T-helper 1 cell treated with Interleukin-12 subunit alpha and Interleukin-12 subunit beta and Interleukin-4 antibody, amounts not matched to agents 30 μg/mL and 1 μg/mL, for 36 hours (primary cell): ENCODE data around the gene CRYGB.
"Not testable (repeated sequence)": the region's sequence is repeated elsewhere in the genome, so short reads cannot be mapped to it uniquely, and the experiment has no call there.

Source experiments
- H3K27ac Mint-ChIP-seq: one replicate; pipeline ENCODE4 v1.8.0; 2021; ENCODE audit warnings: mild to moderate bottlenecking, mixed read lengths
- H3K27me3 Mint-ChIP-seq: one replicate; pipeline ENCODE4 v1.8.0; 2021; ENCODE audit warnings: low read depth, mixed read lengths
- H3K36me3 Mint-ChIP-seq: one replicate; pipeline ENCODE4 v1.8.0; 2021; ENCODE audit warnings: low read depth, mixed read lengths
- H3K4me1 Mint-ChIP-seq: one replicate; pipeline ENCODE4 v1.8.0; 2021; ENCODE audit warnings: low read depth, mixed read lengths
- H3K4me3 Mint-ChIP-seq: one replicate; pipeline ENCODE4 v1.8.0; 2021; ENCODE audit warnings: mild to moderate bottlenecking, moderate library complexity, mixed read lengths
- H3K9me3 Mint-ChIP-seq: one replicate; pipeline ENCODE4 v1.8.0; 2021; ENCODE audit warnings: mixed read lengths

The CRYGB gene

GRCh38 chr2:208136716-208137094 is 9.3 kb downstream of the CRYGB start:
- Mint-ChIP-seq H3K27ac (no peak overlapping the region), H3K4me3 (no peak overlapping the region), H3K4me1 (peaks cover 9% of the 10 kb centered on the region), H3K36me3 (no peaks in the 10 kb centered on the region), H3K27me3 (peaks cover 4% of the 10 kb centered on the region), H3K9me3 (peaks cover 7% of the 10 kb centered on the region)

DNA sequence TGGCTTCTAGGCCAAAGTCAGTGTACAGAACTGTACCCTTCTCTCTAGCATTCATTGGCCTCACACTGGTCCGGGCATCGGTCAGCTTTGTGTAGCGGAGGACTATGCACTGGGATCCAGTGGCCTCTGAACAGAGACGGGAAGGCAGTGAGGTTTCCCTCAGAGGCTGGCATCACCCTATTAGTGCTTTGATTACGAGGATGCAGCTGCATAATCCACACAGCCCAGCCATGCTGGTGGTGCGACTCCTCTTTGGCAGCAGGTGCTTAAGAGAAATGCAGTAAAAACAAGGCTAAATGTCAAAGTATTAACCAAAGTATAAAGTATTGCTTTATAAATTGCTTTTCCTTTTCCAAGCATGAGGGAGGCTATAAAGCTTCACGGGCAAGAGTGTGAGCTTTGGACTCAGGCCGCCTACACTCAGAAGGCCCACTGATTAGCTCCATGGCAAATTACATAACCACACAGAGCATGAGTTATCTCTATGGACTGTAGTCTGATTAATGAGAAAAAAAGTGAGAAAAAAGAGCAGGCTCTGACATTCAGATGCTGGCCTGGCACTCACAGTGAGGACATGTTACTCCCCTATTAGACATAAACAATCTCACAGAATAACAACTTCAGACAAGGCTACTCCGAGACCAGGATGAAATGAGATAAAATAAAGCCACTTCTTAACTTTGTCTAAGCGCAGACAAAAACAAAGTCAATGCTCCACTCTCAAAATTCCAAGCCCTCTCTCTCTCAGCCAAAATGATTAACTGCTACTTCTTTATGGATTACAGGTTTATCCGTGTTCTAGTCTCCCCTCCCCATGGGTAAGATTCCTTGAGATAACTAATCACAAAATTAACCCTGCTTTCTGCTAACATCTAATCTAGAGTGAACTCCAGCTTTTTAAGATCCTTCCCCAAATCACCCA is 9.9 kb downstream of the CRYGB start:
- peaks cover 9% of the 10 kb centered on the region for H3K4me1 Mint-ChIP-seq
- H3K27me3 Mint-ChIP-seq, result peaks cover 4% of the 10 kb centered on the region
- H3K4me3 Mint-ChIP-seq, result no peak overlapping the region
- H3K9me3 Mint-ChIP-seq, result peaks cover 7% of the 10 kb centered on the region
- H3K27ac Mint-ChIP-seq, result no peak overlapping the region
- H3K36me3 Mint-ChIP-seq, result no peaks in the 10 kb centered on the region

GRCh38 chr2:208134928-208135586 is 10.9 kb downstream of the CRYGB start:
- H3K4me3 Mint-ChIP-seq, result no peak overlapping the region
- peaks cover 7% of the 10 kb centered on the region for H3K9me3 Mint-ChIP-seq
- H3K4me1 Mint-ChIP-seq, result peaks cover 9% of the 10 kb centered on the region
- H3K27ac Mint-ChIP-seq, result no peak overlapping the region
- H3K27me3 Mint-ChIP-seq, result peaks cover 4% of the 10 kb centered on the region
- no peaks in the 10 kb centered on the region for H3K36me3 Mint-ChIP-seq

GRCh38 chr2:208130712-208131110 is 15.2 kb downstream of the CRYGB start:
- Mint-ChIP-seq H3K36me3 (no peaks in the 10 kb centered on the region), H3K27me3 (peaks cover 15% of the 10 kb centered on the region), H3K4me1 (peaks cover 9% of the 10 kb centered on the region), H3K4me3 (no peak overlapping the region), H3K27ac (no peak overlapping the region), H3K9me3 (no peaks in the 10 kb centered on the region)

DNA sequence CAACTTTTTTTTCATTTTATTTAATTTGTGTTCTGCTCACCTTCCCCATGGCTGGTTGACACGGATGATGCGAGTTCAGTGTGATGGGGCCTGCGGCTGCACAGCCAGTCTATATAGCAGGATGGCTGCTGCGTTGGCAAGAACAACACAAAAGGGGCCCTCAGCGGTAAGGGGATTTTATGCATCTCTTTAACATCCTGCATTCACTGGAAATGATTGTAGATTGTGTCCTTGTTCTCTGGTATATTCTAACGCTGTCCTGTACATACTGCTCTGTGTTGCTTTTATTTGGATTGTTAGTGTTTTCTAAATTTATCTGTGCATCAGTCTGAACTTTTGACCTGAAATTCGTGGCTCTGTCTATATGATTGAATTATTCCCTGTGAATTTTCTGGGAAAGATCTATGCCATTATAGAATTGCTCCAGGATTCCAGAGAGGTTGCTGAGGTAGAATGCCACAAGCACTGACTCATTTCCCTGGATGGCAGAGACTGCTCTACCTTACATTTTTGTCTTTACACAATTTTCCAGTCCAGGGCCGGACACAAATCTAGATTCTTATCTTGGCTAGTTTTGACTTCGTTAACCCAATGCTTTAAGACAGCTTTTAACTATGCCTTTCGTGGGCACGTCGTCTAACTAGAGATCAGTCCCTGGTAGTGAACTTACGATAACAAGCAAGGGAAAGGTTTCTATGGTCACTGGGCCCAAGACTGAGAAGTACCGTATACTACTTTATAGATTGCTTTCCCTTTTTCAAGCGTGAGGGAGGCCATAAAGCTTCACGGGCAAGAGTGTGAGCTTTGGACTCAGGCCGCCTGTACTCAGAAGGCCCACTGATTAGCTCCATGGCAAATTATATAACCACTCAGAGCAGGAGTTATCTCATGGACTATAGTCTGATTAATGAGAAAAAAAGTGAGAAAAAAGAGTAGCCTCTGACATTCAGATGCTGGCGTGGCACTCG is 15.9 kb downstream of the CRYGB start, which contains the start of gene CRYGC:
Gene CRYGC (minus strand): TSS at position 85 of the 968 bp plus-strand sequence. CDS start 36 bp downstream, at position 49.
- H3K27me3 Mint-ChIP-seq, result peaks cover 21% of the 10 kb centered on the region
- H3K4me3 Mint-ChIP-seq, result no peak within 1 kb of the TSS
- H3K4me1 Mint-ChIP-seq, result peaks cover 3% of the 10 kb centered on the region
- no peaks in the 10 kb centered on the region for H3K9me3 Mint-ChIP-seq
- H3K27ac Mint-ChIP-seq, result no peak within 1 kb of the TSS
- H3K36me3 Mint-ChIP-seq, result no peaks in the 10 kb centered on the region

DNA sequence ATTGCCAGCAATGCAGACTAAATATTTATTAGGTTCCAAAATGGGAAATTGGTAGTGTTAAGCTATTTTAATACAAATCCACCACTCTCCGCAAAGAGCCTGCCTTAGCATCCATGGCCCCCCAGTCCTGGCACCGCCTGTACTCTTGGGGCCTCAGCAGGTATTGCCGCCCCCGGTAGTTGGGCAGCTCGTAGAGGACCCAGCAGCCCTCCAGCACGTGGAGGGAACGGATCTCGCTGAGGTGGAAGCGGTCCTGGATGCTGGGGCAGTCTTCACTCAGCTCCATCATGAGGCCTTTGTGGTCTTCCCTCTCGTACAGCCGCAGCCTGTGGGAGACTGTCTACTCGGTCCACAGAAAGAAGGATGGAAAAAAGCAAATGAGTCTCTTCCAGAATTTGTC is 17.8 kb downstream of the CRYGB start:
- Mint-ChIP-seq H3K4me1 (peaks cover 2% of the 10 kb centered on the region), H3K9me3 (no peaks in the 10 kb centered on the region), H3K4me3 (no peak overlapping the region), H3K27ac (no peak overlapping the region), H3K36me3 (no peaks in the 10 kb centered on the region), H3K27me3 (peaks cover 35% of the 10 kb centered on the region)

- Mint-ChIP-seq H3K4me1 (peaks cover 2% of the 10 kb centered on the region), H3K27me3 (peaks cover 32% of the 10 kb centered on the region), H3K36me3 (no peaks in the 10 kb centered on the region)
Measured at GRCh38 chr2:208127090-208127489, 18.9 kb downstream of the CRYGB start.

GRCh38 chr2:208125251-208125650 is 20.7 kb downstream of the CRYGB start:
- Mint-ChIP-seq H3K4me1 (peaks cover 2% of the 10 kb centered on the region), H3K4me3 (no peak overlapping the region), H3K36me3 (no peaks in the 10 kb centered on the region), H3K27me3 (peaks cover 43% of the 10 kb centered on the region), H3K27ac (no peak overlapping the region), H3K9me3 (no peaks in the 10 kb centered on the region)

More at GRCh38 chr2:208127090-208127489, 18.9 kb downstream of the CRYGB start:
- Mint-ChIP-seq H3K4me3 (no peak overlapping the region), H3K27ac (no peak overlapping the region), H3K9me3 (no peaks in the 10 kb centered on the region)

- H3K4me1 Mint-ChIP-seq, H3K9me3 Mint-ChIP-seq, H3K27ac Mint-ChIP-seq, H3K4me3 Mint-ChIP-seq, H3K36me3 Mint-ChIP-seq: not testable (repeated sequence)
- H3K27me3 Mint-ChIP-seq, result peaks cover 43% of the 10 kb centered on the region
Measured at GRCh38 chr2:208124013-208124715, 21.8 kb downstream of the CRYGB start, which contains the start of gene CRYGD. Gene CRYGD (minus strand): TSS chr2:208124524. CDS start chr2:208124473, 51 bp downstream.

- H3K36me3 Mint-ChIP-seq, result no peaks in the 10 kb centered on the region
- no peak overlapping the region for H3K27ac Mint-ChIP-seq
- peaks cover 2% of the 10 kb centered on the region for H3K4me1 Mint-ChIP-seq
- H3K27me3 Mint-ChIP-seq, result peaks cover 39% of the 10 kb centered on the region
- H3K9me3 Mint-ChIP-seq, result no peaks in the 10 kb centered on the region
- H3K4me3 Mint-ChIP-seq, result no peak overlapping the region
Measured at GRCh38 chr2:208122248-208122647, 23.7 kb downstream of the CRYGB start.

DNA sequence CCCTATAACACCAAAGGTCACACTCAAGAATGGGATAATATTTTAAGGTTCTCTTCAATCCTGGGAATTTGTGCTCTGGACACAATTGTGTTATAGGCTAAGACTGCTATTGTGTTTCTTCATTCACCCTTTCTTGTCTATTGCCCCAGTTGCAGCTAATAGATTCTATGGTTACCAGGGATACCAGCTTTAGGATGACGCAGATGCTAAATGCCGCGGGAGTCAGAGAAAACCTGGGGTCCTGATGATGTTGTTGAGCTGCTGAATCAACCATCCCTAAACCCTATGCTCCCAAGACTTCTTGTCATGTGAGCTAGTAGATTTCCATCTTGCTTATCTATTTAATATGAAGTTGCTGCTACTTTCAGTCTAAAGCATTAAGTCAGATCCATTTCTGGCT is 27.0 kb downstream of the CRYGB start:
- Mint-ChIP-seq H3K4me1 (peaks cover 1% of the 10 kb centered on the region), H3K9me3 (no peaks in the 10 kb centered on the region), H3K4me3 (no peak overlapping the region), H3K27me3 (peaks cover 17% of the 10 kb centered on the region), H3K36me3 (no peaks in the 10 kb centered on the region), H3K27ac (no peak overlapping the region)

GRCh38 chr2:208117390-208117789 is 28.6 kb downstream of the CRYGB start:
- H3K27ac Mint-ChIP-seq, H3K9me3 Mint-ChIP-seq, H3K36me3 Mint-ChIP-seq, H3K4me1 Mint-ChIP-seq, H3K4me3 Mint-ChIP-seq: not testable (repeated sequence)
- peaks cover 11% of the 10 kb centered on the region for H3K27me3 Mint-ChIP-seq

GRCh38 chr2:208112969-208113368 is 33.0 kb downstream of the CRYGB start:
- Mint-ChIP-seq H3K27me3 (no peaks in the 10 kb centered on the region), H3K27ac (no peak overlapping the region), H3K36me3 (no peaks in the 10 kb centered on the region), H3K4me1 (no peaks in the 10 kb centered on the region), H3K9me3 (no peaks in the 10 kb centered on the region), H3K4me3 (no peak overlapping the region)
